Kidney epithelial cell (primary cell): ENCODE results near the gene SSH3. TPM values are rescaled to one million over a fixed set of nuclear protein-coding genes. Genes with fewer than 3 reads are reported as not detected.

Experiments
- DNase-seq: peaks from one replicate; pipeline ENCODE4 v3.0.0-alpha.2; 2010; ENCODE audit warnings: low read depth
- H3K27me3 ChIP-seq: 2 replicates; pipeline ENCODE4 v1.6.0; 2011; ENCODE audit warnings: low read length; ENCODE audit not compliant: control insufficient read depth, insufficient read depth
- H3K36me3 ChIP-seq: 2 replicates; pipeline ENCODE4 v1.5.1; 2011; ENCODE audit warnings: low read length; ENCODE audit not compliant: control insufficient read depth, insufficient read depth
- H3K4me3 ChIP-seq: 2 replicates; pipeline ENCODE4 v1.5.1; 2011; ENCODE audit warnings: low read depth, mild to moderate bottlenecking, control low read depth, low read length
- total RNA-seq: library from RNA; depleted of rRNA; stranded (reverse); fragments of >200 nt; gene quantifications from 2 replicates; pipeline ENCODE4 v1.2.3, GENCODE V29; 2015
- TF ChIP-seq, protein P1 (sequence below): IDR thresholded peaks from 2 replicates; pipeline ENCODE4 v1.5.1; 2011; ENCODE audit warnings: mild to moderate bottlenecking, moderate library complexity, low read length, control low read depth, inconsistent platforms; ENCODE audit not compliant: insufficient read depth, poor library complexity, severe bottlenecking

The SSH3 gene
- total RNA-seq, 1 donor from 2014 or later = 39.9 TPM

DNA sequence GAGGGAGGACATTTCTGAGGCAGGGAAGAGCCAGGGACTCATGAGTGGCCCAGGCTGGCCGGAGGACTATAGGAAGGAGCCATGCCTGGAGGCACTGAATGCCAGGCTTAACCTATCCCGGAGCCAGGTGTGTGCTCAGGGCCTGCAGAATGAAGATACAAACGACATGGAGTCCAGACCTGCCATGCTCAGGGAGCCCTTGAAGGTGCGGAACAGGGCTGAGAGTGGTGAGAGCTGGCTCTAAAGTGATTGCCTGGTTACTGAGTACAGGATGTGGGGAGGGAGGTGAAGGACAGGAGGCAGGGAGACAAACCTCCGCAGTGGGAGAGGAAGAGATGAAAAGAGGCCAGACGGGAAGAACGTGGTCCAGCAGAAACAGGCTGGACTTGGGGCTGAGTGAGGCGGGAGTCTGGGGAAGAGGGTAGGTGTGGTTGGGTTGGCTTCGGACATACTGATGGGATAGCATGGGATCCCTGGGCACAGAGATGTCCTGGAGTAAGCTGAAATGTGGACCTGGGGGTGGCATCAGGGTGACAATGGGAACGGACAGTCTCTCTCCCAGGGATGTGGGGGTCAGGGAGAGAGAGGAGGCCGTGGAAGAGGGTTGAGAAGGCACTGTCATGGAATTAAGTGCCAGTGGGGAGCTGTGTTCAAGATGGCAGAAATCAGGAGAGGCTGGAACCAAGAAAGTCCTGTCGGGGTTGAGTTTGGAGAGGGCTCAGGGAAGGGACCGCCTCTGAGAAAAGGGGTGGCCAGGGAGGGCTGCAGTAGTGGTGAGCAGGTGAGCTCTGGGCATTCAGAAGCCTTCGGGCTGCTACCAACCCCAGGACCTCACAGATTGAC lies 15.8 kb upstream of the SSH3 start:
- no peaks in the 10 kb centered on the region for H3K27me3 ChIP-seq
- H3K4me3 ChIP-seq = no peak overlapping the region
- TF ChIP-seq, protein P1, sequence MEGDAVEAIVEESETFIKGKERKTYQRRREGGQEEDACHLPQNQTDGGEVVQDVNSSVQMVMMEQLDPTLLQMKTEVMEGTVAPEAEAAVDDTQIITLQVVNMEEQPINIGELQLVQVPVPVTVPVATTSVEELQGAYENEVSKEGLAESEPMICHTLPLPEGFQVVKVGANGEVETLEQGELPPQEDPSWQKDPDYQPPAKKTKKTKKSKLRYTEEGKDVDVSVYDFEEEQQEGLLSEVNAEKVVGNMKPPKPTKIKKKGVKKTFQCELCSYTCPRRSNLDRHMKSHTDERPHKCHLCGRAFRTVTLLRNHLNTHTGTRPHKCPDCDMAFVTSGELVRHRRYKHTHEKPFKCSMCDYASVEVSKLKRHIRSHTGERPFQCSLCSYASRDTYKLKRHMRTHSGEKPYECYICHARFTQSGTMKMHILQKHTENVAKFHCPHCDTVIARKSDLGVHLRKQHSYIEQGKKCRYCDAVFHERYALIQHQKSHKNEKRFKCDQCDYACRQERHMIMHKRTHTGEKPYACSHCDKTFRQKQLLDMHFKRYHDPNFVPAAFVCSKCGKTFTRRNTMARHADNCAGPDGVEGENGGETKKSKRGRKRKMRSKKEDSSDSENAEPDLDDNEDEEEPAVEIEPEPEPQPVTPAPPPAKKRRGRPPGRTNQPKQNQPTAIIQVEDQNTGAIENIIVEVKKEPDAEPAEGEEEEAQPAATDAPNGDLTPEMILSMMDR = no peak
- DNase-seq = no peak
- H3K36me3 ChIP-seq = peaks cover 2% of the 10 kb centered on the region

DNA sequence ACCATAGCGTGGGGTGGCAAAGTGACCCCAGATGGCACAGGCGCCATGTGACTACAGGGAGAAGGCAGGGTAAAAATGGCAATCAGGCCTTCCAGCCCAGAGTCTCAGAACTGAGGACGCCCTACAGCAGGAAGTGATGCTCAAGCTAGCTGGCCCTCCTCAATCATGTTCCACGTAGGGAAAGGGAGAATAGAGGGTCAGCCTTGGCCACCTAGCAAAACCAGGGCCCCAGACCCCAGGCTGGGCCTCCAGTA lies 15.2 kb upstream of the SSH3 start:
- TF ChIP-seq, protein P1 = no peak
- no peaks in the 10 kb centered on the region for H3K27me3 ChIP-seq
- no peak overlapping the region for H3K4me3 ChIP-seq
- DNase-seq = no peak
- peaks cover 2% of the 10 kb centered on the region for H3K36me3 ChIP-seq

DNA sequence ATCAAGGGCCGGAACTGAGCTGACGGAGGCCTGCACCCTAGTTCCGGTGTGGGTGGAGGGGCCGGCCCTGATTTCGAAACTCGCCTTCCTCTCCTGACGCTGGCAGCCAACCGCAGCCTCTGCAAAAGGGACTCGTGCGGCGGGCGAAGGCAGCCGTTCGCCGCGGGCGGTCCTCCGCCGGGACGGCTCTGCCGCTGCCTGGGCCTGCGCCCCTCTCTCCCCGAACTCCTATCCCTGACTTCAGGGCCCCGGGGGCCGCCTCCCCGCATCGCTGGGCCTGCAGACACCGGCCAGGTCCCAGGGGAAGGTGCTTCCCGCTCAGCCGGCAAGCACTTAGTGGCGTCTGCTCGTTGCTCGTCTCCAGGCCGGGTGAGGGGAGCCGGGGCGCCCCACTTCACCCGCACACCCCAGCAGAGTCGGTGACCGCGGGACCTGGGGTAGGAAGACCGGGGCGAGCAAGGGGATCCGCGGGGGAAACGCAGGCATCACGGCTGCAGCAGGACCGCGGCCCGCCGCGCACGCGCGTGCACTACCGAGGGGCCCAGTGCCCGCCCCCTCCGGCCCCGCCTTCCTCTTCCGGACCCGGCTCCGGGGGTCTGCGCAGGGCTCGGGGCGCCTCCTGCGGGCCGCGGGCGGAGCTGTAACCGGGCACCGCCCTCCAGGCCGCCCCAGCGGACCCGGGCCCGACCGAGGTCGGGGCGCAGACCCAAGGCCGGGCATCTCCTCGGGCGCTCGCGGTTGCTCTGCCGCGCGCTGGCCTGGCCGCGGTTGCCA lies 14.7 kb upstream of the SSH3 start:
- TF ChIP-seq, protein P1 = no peak
- peaks cover 2% of the 10 kb centered on the region for H3K36me3 ChIP-seq
- peak overlapping the region; percentile 80 for H3K4me3 ChIP-seq
- no peak for DNase-seq
- H3K27me3 ChIP-seq = no peaks in the 10 kb centered on the region

DNA sequence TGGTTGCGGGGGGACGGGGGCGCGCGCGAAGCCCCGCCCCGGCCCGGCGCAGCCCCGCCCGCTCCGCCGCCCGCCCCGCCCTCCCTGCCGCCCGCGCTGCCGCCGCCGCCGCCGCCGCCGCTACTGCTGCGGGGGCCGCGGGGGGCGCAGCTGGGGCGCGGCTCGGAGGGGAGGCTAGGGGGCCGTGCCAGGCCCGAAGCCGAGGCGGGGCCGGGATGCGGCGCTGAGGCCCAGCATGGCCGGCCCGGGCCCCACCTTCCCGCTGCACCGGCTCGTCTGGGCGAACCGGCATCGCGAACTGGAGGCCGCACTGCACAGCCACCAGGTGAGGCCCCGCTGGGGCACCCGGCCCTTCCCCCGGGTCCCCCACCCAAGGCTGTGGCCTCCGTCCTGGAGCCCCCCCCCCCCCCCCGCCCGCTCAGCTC lies 14.1 kb upstream of the SSH3 start, which contains the start of gene ANKRD13D:
TSS of gene ANKRD13D (plus strand) at position 78 of the 425 bp plus-strand sequence. CDS start at position 236, 158 bp downstream.
- Histone ChIP-seq H3K27me3 (no peaks in the 10 kb centered on the region), H3K36me3 (peaks cover 2% of the 10 kb centered on the region), H3K4me3 (peak within 1 kb of the TSS; percentile 80)
- TF ChIP-seq, protein P1 = no peak
- no peak for DNase-seq

DNA sequence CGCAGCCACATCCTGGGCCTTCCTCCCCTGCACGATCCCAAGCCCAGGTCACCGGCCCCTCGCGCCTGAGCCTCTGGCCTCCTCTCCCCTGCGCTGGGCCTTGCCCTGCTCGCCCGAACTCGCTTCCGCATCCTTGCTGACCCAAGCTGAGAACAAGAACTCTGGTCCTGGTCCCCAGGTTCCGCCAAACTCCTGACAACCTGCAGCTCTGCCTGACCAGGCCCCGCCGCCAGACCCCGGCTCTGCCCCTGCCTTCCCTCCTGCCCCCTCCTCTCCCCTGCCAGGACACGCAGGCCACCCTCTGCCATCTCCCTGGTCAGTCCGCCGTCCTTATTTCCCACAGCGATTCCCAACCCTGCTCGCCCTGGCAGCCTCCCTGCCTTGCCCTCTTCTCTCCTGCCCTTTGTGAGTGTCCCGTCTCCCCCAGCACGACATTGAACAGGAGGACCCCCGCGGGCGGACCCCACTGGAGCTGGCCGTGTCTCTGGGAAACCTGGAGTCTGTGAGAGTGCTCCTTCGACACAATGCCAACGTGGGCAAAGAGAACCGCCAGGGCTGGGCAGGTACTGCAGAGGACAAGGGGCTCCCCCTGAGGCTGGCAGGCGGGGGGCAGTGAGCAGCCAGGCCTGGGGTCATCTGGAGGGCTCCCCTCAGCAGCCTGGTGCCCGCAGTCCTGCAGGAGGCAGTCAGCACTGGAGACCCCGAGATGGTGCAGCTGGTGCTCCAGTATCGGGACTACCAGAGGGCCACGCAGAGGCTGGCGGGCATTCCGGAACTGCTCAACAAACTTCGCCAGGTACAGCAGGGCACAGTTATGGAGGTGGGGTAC lies 13.5 kb upstream of the SSH3 start:
- no peaks in the 10 kb centered on the region for H3K27me3 ChIP-seq
- TF ChIP-seq, protein P1 = no peak
- H3K4me3 ChIP-seq = peak overlapping the region; percentile 79
- DNase-seq = no peak
- H3K36me3 ChIP-seq = peaks cover 2% of the 10 kb centered on the region
